ENCODE data around the gene DMWD. TPM values are rescaled to one million over a fixed set of nuclear protein-coding genes. Genes with fewer than 3 reads are reported as not detected.

The DMWD gene
- total RNA-seq, 1 donor from 2014 or later = 20.4 TPM

DNA sequence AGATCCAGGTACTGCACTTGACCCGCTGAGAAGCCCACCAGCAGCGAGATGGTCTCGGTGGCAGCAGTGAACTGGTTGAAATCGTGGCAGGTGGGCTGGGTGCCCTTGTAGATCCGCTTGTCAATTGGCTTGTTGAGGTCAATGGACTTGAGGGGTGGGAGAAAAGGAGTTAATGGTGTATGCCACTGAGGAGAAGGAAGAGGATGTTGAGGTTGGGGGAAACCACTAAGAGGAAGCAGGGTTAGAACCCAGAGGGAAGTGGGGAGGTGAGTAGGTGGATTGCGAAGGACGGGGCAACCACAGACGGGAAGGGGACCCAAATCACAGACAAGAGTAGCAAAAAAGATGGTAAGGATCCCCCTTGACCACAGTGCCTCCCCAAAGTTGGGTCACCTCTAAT, 1.7 kb downstream of the DMWD start:
- Histone ChIP-seq H3K4me1 (ENCODE audit: control insufficient read depth in 3 of 3, insufficient read depth in 3 of 3, low read length in 3 of 3) (peaks cover 37 to 51% (median 43%) of the 10 kb centered on the region in 3 donors), H3K27me3 (ENCODE audit: control insufficient read depth in 3 of 3, insufficient read depth in 3 of 3, low read length in 3 of 3) (no peaks in the 10 kb centered on the region), H3K36me3 (ENCODE audit: control insufficient read depth in 3 of 3, insufficient read depth in 3 of 3, low read length in 3 of 3) (peaks cover 10 to 19% (median 15%) of the 10 kb centered on the region in 3 donors), H3K9me3 (ENCODE audit: control insufficient read depth in 3 of 3, low read length in 3 of 3) (no peaks in the 10 kb centered on the region), H3K4me3 (ENCODE audit: low read length in 3 of 3) (no peak overlapping the region), H3K9ac (ENCODE audit: low read depth in 1 of 3, low read length in 3 of 3) (peak overlapping the region in 1 of 3 donors; percentile 3), H3K27ac (ENCODE audit: low read depth, low read length) (no peak overlapping the region)

DNA sequence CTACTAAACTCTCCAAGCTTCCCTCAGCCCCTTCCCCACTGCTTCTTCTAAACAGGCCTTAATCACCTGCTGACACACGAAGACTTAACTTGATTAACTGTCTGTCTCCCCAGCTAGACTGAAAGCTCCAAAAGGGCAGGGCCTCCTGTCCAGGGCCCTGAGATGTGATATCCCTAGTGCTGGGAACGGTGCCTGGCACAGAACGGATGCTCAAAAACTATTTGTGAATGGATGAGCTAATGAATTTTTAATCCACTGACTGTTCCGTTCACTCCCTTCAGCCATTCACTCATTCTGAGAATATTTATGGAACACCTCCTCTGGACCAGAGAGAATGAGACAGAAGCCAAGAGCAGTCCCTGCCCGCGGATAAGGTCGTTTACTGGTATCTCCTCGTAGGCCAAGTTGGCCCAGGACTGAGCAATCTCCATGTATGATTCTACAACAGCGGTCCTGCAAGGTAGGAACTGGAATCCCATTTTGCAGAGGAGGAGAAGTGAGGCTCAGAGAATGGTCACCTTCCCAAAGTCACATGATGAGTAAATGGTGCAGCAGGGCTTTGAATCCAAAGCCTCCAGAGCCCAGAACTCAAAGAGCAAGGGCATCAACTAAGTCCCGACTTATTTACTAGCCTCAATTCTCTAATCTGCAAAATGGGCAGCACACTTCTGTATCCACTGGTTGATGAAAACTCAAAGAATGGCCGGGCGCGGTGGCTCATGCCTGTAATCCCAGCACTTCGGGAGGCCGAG, 3.4 kb downstream of the DMWD start:
- Histone ChIP-seq H3K27ac (ENCODE audit: low read depth, low read length) (peak overlapping the region; percentile 66), H3K27me3 (ENCODE audit: control insufficient read depth in 3 of 3, insufficient read depth in 3 of 3, low read length in 3 of 3) (no peaks in the 10 kb centered on the region), H3K4me3 (ENCODE audit: low read length in 3 of 3) (no peak overlapping the region), H3K9ac (ENCODE audit: low read depth in 1 of 3, low read length in 3 of 3) (peak overlapping the region in 1 of 3 donors; percentile 41), H3K9me3 (ENCODE audit: control insufficient read depth in 3 of 3, low read length in 3 of 3) (no peaks in the 10 kb centered on the region), H3K36me3 (ENCODE audit: control insufficient read depth in 3 of 3, insufficient read depth in 3 of 3, low read length in 3 of 3) (peaks cover 10 to 21% (median 15%) of the 10 kb centered on the region in 3 donors), H3K4me1 (ENCODE audit: control insufficient read depth in 3 of 3, insufficient read depth in 3 of 3, low read length in 3 of 3) (peaks cover 51 to 68% (median 60%) of the 10 kb centered on the region in 3 donors)

- Histone ChIP-seq H3K9me3 (ENCODE audit: control insufficient read depth in 3 of 3, low read length in 3 of 3) (no peaks in the 10 kb centered on the region), H3K27me3 (ENCODE audit: control insufficient read depth in 3 of 3, insufficient read depth in 3 of 3, low read length in 3 of 3) (no peaks in the 10 kb centered on the region), H3K36me3 (ENCODE audit: control insufficient read depth in 3 of 3, insufficient read depth in 3 of 3, low read length in 3 of 3) (peaks cover 10 to 21% (median 15%) of the 10 kb centered on the region in 3 donors), H3K4me1 (ENCODE audit: control insufficient read depth in 3 of 3, insufficient read depth in 3 of 3, low read length in 3 of 3) (peaks cover 55 to 74% (median 68%) of the 10 kb centered on the region in 3 donors), H3K4me3 (ENCODE audit: low read length in 3 of 3) (no peak overlapping the region), H3K27ac (ENCODE audit: low read depth, low read length) (no peak overlapping the region), H3K9ac (ENCODE audit: low read depth in 1 of 3, low read length in 3 of 3) (no peak overlapping the region)
These were observed 6.1 kb downstream of the DMWD start for GRCh38 chr19:45786533-45786894.

DNA sequence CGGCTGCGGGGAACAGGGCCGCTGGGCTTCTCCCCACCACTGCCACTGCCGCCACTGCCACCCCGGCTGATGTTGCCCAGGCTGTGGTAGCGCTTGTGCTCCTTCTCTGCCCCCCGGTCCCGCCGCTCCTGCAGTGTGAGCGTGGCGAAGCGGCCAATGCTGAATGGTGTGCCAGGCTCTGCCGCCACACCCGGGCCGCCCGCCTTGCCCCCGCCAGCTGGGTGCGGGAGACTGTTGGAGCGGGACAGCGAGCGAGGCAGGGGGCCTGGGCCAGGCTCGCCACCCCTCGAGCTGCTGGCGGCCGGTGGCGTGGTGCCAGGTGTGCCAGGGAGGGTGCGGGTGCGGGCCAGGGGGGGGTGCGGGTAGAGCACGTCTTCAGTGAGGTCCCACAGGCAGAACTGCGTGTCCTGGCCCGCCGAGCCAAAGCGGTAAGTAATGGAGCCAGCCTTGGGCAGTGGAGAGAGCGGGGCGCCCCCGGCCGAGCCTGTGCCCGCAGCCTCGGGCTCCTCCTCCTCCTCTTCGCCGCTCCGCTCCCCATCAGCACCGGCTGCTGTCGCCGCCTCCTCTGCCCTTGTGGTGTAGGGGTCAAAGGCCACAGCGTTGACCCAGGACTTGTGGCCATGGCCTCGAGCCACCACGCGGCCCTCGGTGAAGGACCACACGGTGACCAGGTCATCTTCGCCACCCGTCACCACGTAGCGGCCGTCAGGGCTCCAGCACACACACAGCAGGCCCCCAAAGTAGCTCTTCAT, 6.7 kb downstream of the DMWD start:
- Histone ChIP-seq H3K9ac (ENCODE audit: low read depth in 1 of 3, low read length in 3 of 3) (peak overlapping the region in 2 of 3 donors; percentile 6 to 68), H3K27me3 (ENCODE audit: control insufficient read depth in 3 of 3, insufficient read depth in 3 of 3, low read length in 3 of 3) (no peaks in the 10 kb centered on the region), H3K36me3 (ENCODE audit: control insufficient read depth in 3 of 3, insufficient read depth in 3 of 3, low read length in 3 of 3) (peaks cover 9 to 20% (median 15%) of the 10 kb centered on the region in 3 donors), H3K4me3 (ENCODE audit: low read length in 3 of 3) (peak overlapping the region in 1 of 3 donors; percentile 35), H3K9me3 (ENCODE audit: control insufficient read depth in 3 of 3, low read length in 3 of 3) (no peaks in the 10 kb centered on the region), H3K4me1 (ENCODE audit: control insufficient read depth in 3 of 3, insufficient read depth in 3 of 3, low read length in 3 of 3) (peaks cover 57 to 73% (median 69%) of the 10 kb centered on the region in 3 donors), H3K27ac (ENCODE audit: low read depth, low read length) (no peak overlapping the region)

DNA sequence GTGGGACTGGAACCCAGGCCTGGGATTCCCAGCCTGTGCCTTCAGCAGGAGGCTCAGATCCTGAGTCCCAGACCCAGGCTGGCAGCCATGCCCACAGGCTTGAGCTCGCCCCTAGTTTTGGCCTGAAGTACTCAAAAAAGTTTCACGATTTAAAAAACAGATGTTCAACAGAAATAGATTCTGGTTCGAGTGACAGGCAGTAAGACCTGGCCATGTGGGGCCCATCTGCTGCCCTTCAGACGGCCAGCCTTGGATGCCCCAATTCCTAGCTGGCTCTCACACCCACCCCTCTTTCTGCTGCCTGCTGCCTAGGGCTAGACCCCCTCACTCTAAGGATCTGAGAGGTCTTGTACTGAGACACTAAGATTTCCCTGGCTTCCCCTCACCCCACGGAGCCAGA, 7.5 kb downstream of the DMWD start:
- Histone ChIP-seq H3K27ac (ENCODE audit: low read depth, low read length) (peak overlapping the region; percentile 95), H3K27me3 (ENCODE audit: control insufficient read depth in 3 of 3, insufficient read depth in 3 of 3, low read length in 3 of 3) (no peaks in the 10 kb centered on the region), H3K9me3 (ENCODE audit: control insufficient read depth in 3 of 3, low read length in 3 of 3) (no peaks in the 10 kb centered on the region), H3K9ac (ENCODE audit: low read depth in 1 of 3, low read length in 3 of 3) (peak overlapping the region in 2 of 3 donors; percentile 6 to 68), H3K36me3 (ENCODE audit: control insufficient read depth in 3 of 3, insufficient read depth in 3 of 3, low read length in 3 of 3) (peaks cover 5 to 19% (median 13%) of the 10 kb centered on the region in 3 donors), H3K4me3 (ENCODE audit: low read length in 3 of 3) (peak overlapping the region in 2 of 3 donors; percentile 27 to 35), H3K4me1 (ENCODE audit: control insufficient read depth in 3 of 3, insufficient read depth in 3 of 3, low read length in 3 of 3) (peaks cover 65 to 81% (median 78%) of the 10 kb centered on the region in 3 donors)

GRCh38 chr19:45784096-45784495, 8.5 kb downstream of the DMWD start:
- peaks cover 12 to 18% (median 12%) of the 10 kb centered on the region in 3 donors for H3K36me3 ChIP-seq (ENCODE audit: control insufficient read depth in 3 of 3, insufficient read depth in 3 of 3, low read length in 3 of 3)
- H3K4me1 ChIP-seq (ENCODE audit: control insufficient read depth in 3 of 3, insufficient read depth in 3 of 3, low read length in 3 of 3) = peaks cover 69 to 85% (median 79%) of the 10 kb centered on the region in 3 donors
- H3K27ac ChIP-seq (ENCODE audit: low read depth, low read length) = peak overlapping the region; percentile 95
- peak overlapping the region in 2 of 3 donors; percentile 17 to 75 for H3K9ac ChIP-seq (ENCODE audit: low read depth in 1 of 3, low read length in 3 of 3)
- H3K9me3 ChIP-seq (ENCODE audit: control insufficient read depth in 3 of 3, low read length in 3 of 3) = no peaks in the 10 kb centered on the region
- H3K4me3 ChIP-seq (ENCODE audit: low read length in 3 of 3) = no peak overlapping the region
- no peaks in the 10 kb centered on the region for H3K27me3 ChIP-seq (ENCODE audit: control insufficient read depth in 3 of 3, insufficient read depth in 3 of 3, low read length in 3 of 3)

DNA sequence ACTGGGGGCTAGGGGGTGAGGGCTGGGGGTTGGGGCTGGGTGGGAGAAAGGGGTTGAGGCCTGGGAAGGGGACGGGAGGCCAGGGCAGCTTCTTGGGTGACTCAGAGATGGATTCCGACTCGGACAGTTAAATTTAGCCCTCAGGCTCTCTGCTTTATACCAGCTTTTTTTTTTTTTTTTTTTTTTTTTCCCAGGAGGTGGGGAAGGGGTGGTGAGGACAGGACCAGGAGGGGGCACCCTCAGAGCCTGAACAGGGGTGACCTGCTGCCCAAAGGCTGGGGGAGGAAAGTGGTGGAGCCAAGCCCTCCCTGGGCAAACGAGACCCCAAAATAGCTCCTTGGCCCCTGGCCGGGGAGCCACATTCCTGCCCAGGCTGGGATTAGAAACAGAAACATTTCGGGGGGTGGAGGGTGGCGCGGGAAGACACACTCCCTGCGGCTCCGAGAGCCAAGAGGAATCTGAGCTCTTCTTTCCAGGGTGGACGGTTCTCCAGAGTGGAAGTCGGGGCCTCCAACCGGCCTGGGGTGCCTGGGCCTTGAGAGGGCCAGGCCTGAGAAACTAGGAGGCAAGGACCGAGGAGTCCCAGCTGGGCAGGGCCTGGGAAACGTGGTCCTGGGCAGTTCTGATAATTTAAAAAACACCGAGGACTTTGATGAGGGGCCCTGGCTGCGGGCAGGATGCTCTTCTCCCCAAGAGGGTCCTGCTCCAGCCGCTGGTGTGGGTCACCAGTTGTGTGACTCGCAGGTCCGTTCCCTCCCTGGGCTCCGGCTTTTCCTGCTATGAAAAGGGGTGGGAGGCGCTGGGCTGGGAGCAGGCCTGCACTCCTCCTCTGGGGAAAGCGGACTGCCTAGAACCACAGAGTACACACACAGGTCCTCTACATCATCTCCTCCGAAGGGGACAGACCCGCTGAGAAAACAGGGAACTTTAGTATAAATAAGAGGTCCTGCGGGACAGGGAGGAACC, 9.5 kb downstream of the DMWD start:
- Histone ChIP-seq H3K27me3 (ENCODE audit: control insufficient read depth in 3 of 3, insufficient read depth in 3 of 3, low read length in 3 of 3) (no peaks in the 10 kb centered on the region), H3K4me3 (ENCODE audit: low read length in 3 of 3) (peak overlapping the region; percentile 59 to 91 (median 90)), H3K27ac (ENCODE audit: low read depth, low read length) (peak overlapping the region; percentile 95), H3K36me3 (ENCODE audit: control insufficient read depth in 3 of 3, insufficient read depth in 3 of 3, low read length in 3 of 3) (peaks cover 17 to 22% (median 17%) of the 10 kb centered on the region in 3 donors), H3K9me3 (ENCODE audit: control insufficient read depth in 3 of 3, low read length in 3 of 3) (no peaks in the 10 kb centered on the region), H3K9ac (ENCODE audit: low read depth in 1 of 3, low read length in 3 of 3) (peak overlapping the region; percentile 51 to 94 (median 86)), H3K4me1 (ENCODE audit: control insufficient read depth in 3 of 3, insufficient read depth in 3 of 3, low read length in 3 of 3) (peaks cover 62 to 79% (median 71%) of the 10 kb centered on the region in 3 donors)

GRCh38 chr19:45782162-45782691, 10.4 kb downstream of the DMWD start, which contains the start of gene DMPK:
TSS of gene DMPK (minus strand) at chr19:45782490. CDS start at chr19:45782352, 138 bp downstream.
- no peaks in the 10 kb centered on the region for H3K27me3 ChIP-seq (ENCODE audit: control insufficient read depth in 3 of 3, insufficient read depth in 3 of 3, low read length in 3 of 3)
- H3K27ac ChIP-seq (ENCODE audit: low read depth, low read length) = peak within 1 kb of the TSS; percentile 95
- peak within 1 kb of the TSS; percentile 74 to 91 (median 90) for H3K4me3 ChIP-seq (ENCODE audit: low read length in 3 of 3)
- no peaks in the 10 kb centered on the region for H3K9me3 ChIP-seq (ENCODE audit: control insufficient read depth in 3 of 3, low read length in 3 of 3)
- H3K4me1 ChIP-seq (ENCODE audit: control insufficient read depth in 3 of 3, insufficient read depth in 3 of 3, low read length in 3 of 3) = peaks cover 60 to 73% (median 69%) of the 10 kb centered on the region in 3 donors
- H3K36me3 ChIP-seq (ENCODE audit: control insufficient read depth in 3 of 3, insufficient read depth in 3 of 3, low read length in 3 of 3) = peaks cover 25 to 30% (median 26%) of the 10 kb centered on the region in 3 donors
- H3K9ac ChIP-seq (ENCODE audit: low read depth in 1 of 3, low read length in 3 of 3) = peak within 1 kb of the TSS; percentile 76 to 94 (median 86)

Data from skeletal muscle tissue (tissue), 4 donors.